Ovary (tissue), 9 donors: Measurements from ENCODE around the gene NFIA. TPM values are rescaled to one million over a fixed set of nuclear protein-coding genes. Genes with fewer than 3 reads are reported as not detected.

Source experiments
- DNase-seq, 5 donors: peaks; one replicate each; pipeline ENCODE4 v3.0.0-alpha.2; 2019 to 2020
- H3K27ac ChIP-seq, 2 donors: fragments of 200-600 bp; one replicate each; pipeline versions ENCODE4 v1.5.1 to v1.8.0; 2019 to 2022
- H3K27me3 ChIP-seq: fragments of 200-600 bp; one replicate; pipeline ENCODE4 v1.8.0; 2022
- H3K36me3 ChIP-seq: fragments of 200-600 bp; sonication (generic); one replicate; pipeline ENCODE4 v1.5.1; 2019
- H3K4me1 ChIP-seq: one replicate; pipeline ENCODE4 v1.8.1; 2013; ENCODE audit warnings: mild to moderate bottlenecking, moderate library complexity; ENCODE audit not compliant: insufficient read depth
- H3K4me3 ChIP-seq: fragments of 200-600 bp; sonication (generic); one replicate; pipeline ENCODE4 v1.5.1; 2017
- H3K9me3 ChIP-seq, 2 donors: fragments of 200-600 bp in 1 of 2; sonication (generic) in 1 of 2; one replicate each; pipeline versions ENCODE4 v1.5.1 to v1.8.1; 2013 to 2019; ENCODE audit warnings: mild to moderate bottlenecking in 1 of 2, moderate library complexity in 1 of 2
- EP300 ChIP-seq: sonication (generic); formaldehyde crosslinking; IDR thresholded peaks from one replicate; pipeline ENCODE4 v1.6.1; 2017; ENCODE audit warnings: antibody characterized with exemption
- POLR2A ChIP-seq: fragments of 450-650 bp; IDR thresholded peaks from one replicate; pipeline ENCODE4 v1.6.1; 2017; ENCODE audit warnings: antibody characterized with exemption, mild to moderate bottlenecking, moderate library complexity
- WGBS, 3 donors: extraction: QIAGEN DNeasy Blood & Tissue Kit in 1 of 3; methylation state at CpG; one replicate each; pipeline versions ENCODE4 v1.1.5 to v1.1.7; 2013 to 2017; 5-methylcytosine and 5-hydroxymethylcytosine counted together
- intact Hi-C, 4 donors: fragments of 100-400 bp; cut with DNase I; formaldehyde crosslinking; loops; one replicate each; pipeline versions ENCODE4 v1.11.0 to v1.15.1; 2022 to 2023
- polyA plus RNA-seq, 2 donors: library from polyadenylated mRNA; stranded (reverse); fragments of 200-250 nt in 1 of 2; fragments of 350-450 nt in 1 of 2; fragmentation: Illumina TruSeq in 1 of 2; extraction: RNeasy Lipid Tissue Mini Kit (QIAGEN cat#74804) in 1 of 2; gene quantifications; one replicate each; pipeline ENCODE4 v1.2.3, GENCODE V29; 2013 to 2014
- total RNA-seq, 7 donors: library from RNA; depleted of rRNA in 2 of 7; stranded (reverse); fragments of >200 nt in 2 of 7; fragmentation: NEBNext Ultra II Directional in 3 of 7; extraction: Animal tissue kit (Norgen Biotek cat#: 25700) in 3 of 7; gene quantifications; one replicate each; pipeline versions ENCODE4 v1.1.0 to v1.2.4, GENCODE V29; 2016 to 2023
- TF ChIP-seq, protein P1 (sequence below), 3 donors: fragments of 450-650 bp in 2 of 3; fragments of 200-600 bp in 1 of 3; IDR thresholded peaks; one replicate each; pipeline versions ENCODE4 v1.5.1 to v1.8.0; 2016 to 2022; ENCODE audit warnings: antibody characterized with exemption in 3 of 3, mild to moderate bottlenecking in 1 of 3
- donor health status: DM: no; HTN: no; CAD: no; lungs with moderate emphysema.
- donor health status: DM: no; HTN: no; CAD: no.
- donor health status: Bipolar disorder and iron deficiency.
- donor health status: DM: yes; HTN: yes; CAD: no.
- donor health status: DM: no; HTN: no; CAD: no.
- donor health status: DM: yes; HTN: yes; CAD: no.

Gene NFIA
- total and polyA plus RNA-seq, 9 donors, result 11.8 to 115 (median 80.9) TPM

DNA sequence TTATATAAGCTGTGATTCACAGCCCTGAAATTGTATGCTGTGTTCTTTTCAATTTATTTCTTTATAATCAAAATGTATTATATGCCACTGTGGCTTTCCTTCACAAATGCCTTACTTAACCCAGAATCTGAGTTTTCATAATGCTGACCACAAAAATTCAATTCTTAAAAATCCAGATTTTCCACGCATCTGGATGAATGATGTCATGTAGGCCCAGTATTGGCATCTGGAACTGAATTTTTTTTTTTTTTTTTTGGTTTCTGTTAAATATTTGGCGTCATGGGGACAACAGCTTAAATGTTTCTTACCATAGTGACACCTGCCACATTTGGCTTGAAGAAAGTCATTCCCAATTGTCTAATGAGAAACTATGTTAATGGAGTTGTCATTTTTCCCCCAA is 345.8 kb downstream of the NFIA start:
- no peak for DNase-seq
- H3K36me3 ChIP-seq, result no peaks in the 10 kb centered on the region
- no peak overlapping the region for H3K27ac ChIP-seq
- 90 to 98% (median 91%) methylated on average over 2 of the region's 2 CpGs for WGBS, 3 donors
- intact Hi-C loops, result no loop called here
- H3K27me3 ChIP-seq, result no peaks in the 10 kb centered on the region
- H3K4me3 ChIP-seq, result no peak overlapping the region
- H3K4me1 ChIP-seq, result peaks cover 10% of the 10 kb centered on the region
- H3K9me3 ChIP-seq, result no peaks in the 10 kb centered on the region
- TF ChIP-seq, protein P1, sequence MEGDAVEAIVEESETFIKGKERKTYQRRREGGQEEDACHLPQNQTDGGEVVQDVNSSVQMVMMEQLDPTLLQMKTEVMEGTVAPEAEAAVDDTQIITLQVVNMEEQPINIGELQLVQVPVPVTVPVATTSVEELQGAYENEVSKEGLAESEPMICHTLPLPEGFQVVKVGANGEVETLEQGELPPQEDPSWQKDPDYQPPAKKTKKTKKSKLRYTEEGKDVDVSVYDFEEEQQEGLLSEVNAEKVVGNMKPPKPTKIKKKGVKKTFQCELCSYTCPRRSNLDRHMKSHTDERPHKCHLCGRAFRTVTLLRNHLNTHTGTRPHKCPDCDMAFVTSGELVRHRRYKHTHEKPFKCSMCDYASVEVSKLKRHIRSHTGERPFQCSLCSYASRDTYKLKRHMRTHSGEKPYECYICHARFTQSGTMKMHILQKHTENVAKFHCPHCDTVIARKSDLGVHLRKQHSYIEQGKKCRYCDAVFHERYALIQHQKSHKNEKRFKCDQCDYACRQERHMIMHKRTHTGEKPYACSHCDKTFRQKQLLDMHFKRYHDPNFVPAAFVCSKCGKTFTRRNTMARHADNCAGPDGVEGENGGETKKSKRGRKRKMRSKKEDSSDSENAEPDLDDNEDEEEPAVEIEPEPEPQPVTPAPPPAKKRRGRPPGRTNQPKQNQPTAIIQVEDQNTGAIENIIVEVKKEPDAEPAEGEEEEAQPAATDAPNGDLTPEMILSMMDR (IDR thresholded peaks at IDR 0.05), result no peak
- TF ChIP-seq EP300 (no peak), POLR2A (no peak)

DNA sequence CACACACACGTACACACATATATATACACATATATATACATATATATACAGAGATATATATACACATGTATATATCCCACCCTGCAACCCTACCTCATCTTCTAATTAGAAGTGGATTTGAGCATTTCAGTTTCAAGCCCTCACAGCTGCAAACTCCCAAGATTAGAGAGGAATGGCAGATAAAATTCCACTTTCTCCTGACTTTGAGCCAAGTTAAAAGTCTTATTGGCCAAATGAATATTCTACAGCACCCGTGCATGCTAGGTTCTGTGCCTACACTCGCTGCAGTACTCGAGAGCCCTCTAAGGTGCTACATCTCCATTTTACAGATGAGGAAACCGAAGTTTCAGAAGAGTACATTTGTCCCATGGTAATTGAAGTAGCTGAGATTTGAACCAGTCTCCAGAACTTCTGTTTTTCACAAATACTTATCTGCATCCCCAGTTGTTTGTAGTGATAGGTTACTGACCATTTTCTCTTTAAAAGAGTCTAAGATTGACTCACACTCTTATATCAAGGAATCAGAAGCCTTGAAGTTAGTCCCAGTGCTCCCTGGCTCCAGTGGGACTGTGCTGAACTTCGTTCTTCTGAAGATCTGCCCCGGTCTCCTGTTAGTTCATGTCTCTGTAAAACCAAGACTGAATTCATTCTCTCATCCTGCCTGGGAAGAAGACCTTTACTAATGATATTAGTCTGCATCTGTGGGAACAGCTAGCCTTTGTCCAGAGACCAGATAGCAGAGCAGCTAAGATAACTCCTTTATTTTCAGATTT is 350.4 kb downstream of the NFIA start:
- Histone ChIP-seq H3K4me1 (peaks cover 15% of the 10 kb centered on the region), H3K4me3 (no peak overlapping the region), H3K27me3 (no peaks in the 10 kb centered on the region), H3K9me3 (no peaks in the 10 kb centered on the region), H3K27ac (no peak overlapping the region), H3K36me3 (no peaks in the 10 kb centered on the region)
- TF ChIP-seq POLR2A (no peak), EP300 (no peak)
- TF ChIP-seq, protein P1 (IDR thresholded peaks at IDR 0.05), result no peak
- no peak for DNase-seq
- WGBS, 3 donors, result 35 to 44% (median 37%) methylated on average over 7 of the region's 7 CpGs
- intact Hi-C loops, result no loop called here

DNA sequence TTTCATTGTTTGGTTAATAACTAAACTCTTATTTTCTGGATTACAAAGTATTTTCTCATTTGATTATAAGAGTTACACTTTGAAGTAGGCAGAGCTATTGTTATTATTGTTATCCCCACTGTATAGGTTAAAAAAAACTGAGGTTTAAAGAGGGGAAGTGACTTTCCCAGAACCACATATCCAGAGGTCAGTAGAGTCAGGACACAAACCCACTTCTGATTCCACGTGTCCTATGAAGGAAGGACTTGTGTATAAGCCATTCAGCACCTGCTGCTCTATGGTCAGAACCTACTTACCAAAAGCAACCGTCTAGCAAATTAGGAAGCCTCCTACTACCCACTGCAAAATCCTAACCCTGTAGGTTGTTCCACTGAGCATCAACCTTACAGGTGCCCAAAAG is 351.3 kb downstream of the NFIA start:
- Histone ChIP-seq H3K4me1 (peaks cover 15% of the 10 kb centered on the region), H3K27ac (no peak overlapping the region)

DNA sequence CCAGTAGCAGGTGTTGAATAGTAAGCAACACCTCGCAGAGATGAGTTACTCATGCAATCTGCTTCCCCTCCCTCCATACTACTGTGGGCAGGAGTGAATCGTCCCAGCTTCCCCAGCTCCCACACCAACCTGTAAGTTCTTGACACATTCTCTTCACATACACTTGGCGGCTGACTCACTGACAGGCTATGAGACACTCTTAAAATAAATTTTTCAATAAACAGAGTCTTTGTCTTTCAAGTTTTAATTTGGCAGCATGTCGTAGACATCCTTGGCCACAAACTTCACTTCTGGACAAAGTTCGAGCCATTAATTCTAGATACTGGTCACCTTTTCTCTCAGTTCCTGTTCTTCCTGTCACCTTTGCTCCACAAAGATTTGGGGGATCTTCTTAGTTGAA is 351.9 kb downstream of the NFIA start:
- no peaks in the 10 kb centered on the region for H3K9me3 ChIP-seq
- TF ChIP-seq POLR2A (no peak), EP300 (no peak)
- TF ChIP-seq, protein P1 (IDR thresholded peaks at IDR 0.05), result no peak
- no peak for DNase-seq
- H3K4me1 ChIP-seq, result peaks cover 15% of the 10 kb centered on the region
- no peak overlapping the region for H3K27ac ChIP-seq
- no peaks in the 10 kb centered on the region for H3K27me3 ChIP-seq
- H3K36me3 ChIP-seq, result no peaks in the 10 kb centered on the region
- 87 to 91% (median 88%) methylated on average over 5 of the region's 5 CpGs for WGBS, 3 donors
- H3K4me3 ChIP-seq, result no peak overlapping the region
- intact Hi-C loops, result no loop called here

More for the DNA sequence above, 351.3 kb downstream of the NFIA start:
- Histone ChIP-seq H3K36me3 (no peaks in the 10 kb centered on the region), H3K9me3 (no peaks in the 10 kb centered on the region), H3K4me3 (no peak overlapping the region), H3K27me3 (no peaks in the 10 kb centered on the region)
- intact Hi-C loops, result no loop called here
- TF ChIP-seq POLR2A (no peak), EP300 (no peak)
- TF ChIP-seq, protein P1 (IDR thresholded peaks at IDR 0.05), result no peak
- 79 to 83% (median 81%) methylated on average over 2 of the region's 2 CpGs for WGBS, 3 donors
- no peak for DNase-seq
